Measurements from ENCODE around the gene ANKRD12.
"Not testable (repeated sequence)": the region's sequence is repeated elsewhere in the genome, so short reads cannot be mapped to it uniquely, and the experiment has no call there.

Gene ANKRD12

GRCh38 chr18:9136315-9137155 lies at the start of gene ANKRD12:
ANKRD12 (plus strand) TSS chr18:9136781; CDS start chr18:9182433, 45,652 bp downstream.
- peak; percentile 90 for DNase-seq (ENCODE audit: low read depth)
- no peak for TF ChIP-seq CTCF (IDR thresholded peaks at IDR 0.05; ENCODE audit: low read depth, low read length, missing control alignments)
- in situ Hi-C loops (cut with HindIII; ENCODE audit: low sequenced_read_pairs): loop anchor here (5.0 kb wide), 1 partner anchor 46 kb away; no protein-coding TSS in a partner anchor
- H3K4me3 ChIP-seq (ENCODE audit: low read depth, low read length): peak within 1 kb of the TSS; percentile 64

GRCh38 chr18:9087144-9087543 lies 49.4 kb upstream of the ANKRD12 start:
- in situ Hi-C loops (cut with HindIII; ENCODE audit: low sequenced_read_pairs): no loop called here
- TF ChIP-seq CTCF (IDR thresholded peaks at IDR 0.05; ENCODE audit: low read depth, low read length, missing control alignments): no peak
- no peak overlapping the region for H3K4me3 ChIP-seq (ENCODE audit: low read depth, low read length)
- no peak for DNase-seq (ENCODE audit: low read depth)

- in situ Hi-C loops (cut with HindIII; ENCODE audit: low sequenced_read_pairs): no loop called here
- no peak overlapping the region for H3K4me3 ChIP-seq (ENCODE audit: low read depth, low read length)
- no peak for DNase-seq (ENCODE audit: low read depth)
- TF ChIP-seq CTCF (IDR thresholded peaks at IDR 0.05; ENCODE audit: low read depth, low read length, missing control alignments): no peak
Observed at GRCh38 chr18:9088252-9088651, 48.3 kb upstream of the ANKRD12 start.

GRCh38 chr18:9088727-9089126 lies 47.9 kb upstream of the ANKRD12 start:
- DNase-seq (ENCODE audit: low read depth); H3K4me3 ChIP-seq (ENCODE audit: low read depth, low read length); in situ Hi-C loops (cut with HindIII; ENCODE audit: low sequenced_read_pairs): not testable (repeated sequence)

- in situ Hi-C loops (cut with HindIII; ENCODE audit: low sequenced_read_pairs): no loop called here
- no peak for TF ChIP-seq CTCF (IDR thresholded peaks at IDR 0.05; ENCODE audit: low read depth, low read length, missing control alignments)
- no peak overlapping the region for H3K4me3 ChIP-seq (ENCODE audit: low read depth, low read length)
- no peak for DNase-seq (ENCODE audit: low read depth)
Observed at GRCh38 chr18:9090578-9090977, 46.0 kb upstream of the ANKRD12 start.

- H3K4me3 ChIP-seq (ENCODE audit: low read depth, low read length): no peak overlapping the region
- DNase-seq (ENCODE audit: low read depth): no peak
- no peak for TF ChIP-seq CTCF (IDR thresholded peaks at IDR 0.05; ENCODE audit: low read depth, low read length, missing control alignments)
- in situ Hi-C loops (cut with HindIII; ENCODE audit: low sequenced_read_pairs): no loop called here
Observed at GRCh38 chr18:9091066-9091476, 45.5 kb upstream of the ANKRD12 start.

- H3K4me3 ChIP-seq (ENCODE audit: low read depth, low read length): no peak overlapping the region
- no peak for TF ChIP-seq CTCF (IDR thresholded peaks at IDR 0.05; ENCODE audit: low read depth, low read length, missing control alignments)
- no peak for DNase-seq (ENCODE audit: low read depth)
- in situ Hi-C loops (cut with HindIII; ENCODE audit: low sequenced_read_pairs): no loop called here
Observed at GRCh38 chr18:9092665-9093064, 43.9 kb upstream of the ANKRD12 start.

GRCh38 chr18:9093109-9093508 lies 43.5 kb upstream of the ANKRD12 start:
- H3K4me3 ChIP-seq (ENCODE audit: low read depth, low read length); DNase-seq (ENCODE audit: low read depth); in situ Hi-C loops (cut with HindIII; ENCODE audit: low sequenced_read_pairs): not testable (repeated sequence)

Data from astrocyte of the cerebellum (primary cell).